ENCODE measurements around the gene DLG2.

Gene DLG2

DNA sequence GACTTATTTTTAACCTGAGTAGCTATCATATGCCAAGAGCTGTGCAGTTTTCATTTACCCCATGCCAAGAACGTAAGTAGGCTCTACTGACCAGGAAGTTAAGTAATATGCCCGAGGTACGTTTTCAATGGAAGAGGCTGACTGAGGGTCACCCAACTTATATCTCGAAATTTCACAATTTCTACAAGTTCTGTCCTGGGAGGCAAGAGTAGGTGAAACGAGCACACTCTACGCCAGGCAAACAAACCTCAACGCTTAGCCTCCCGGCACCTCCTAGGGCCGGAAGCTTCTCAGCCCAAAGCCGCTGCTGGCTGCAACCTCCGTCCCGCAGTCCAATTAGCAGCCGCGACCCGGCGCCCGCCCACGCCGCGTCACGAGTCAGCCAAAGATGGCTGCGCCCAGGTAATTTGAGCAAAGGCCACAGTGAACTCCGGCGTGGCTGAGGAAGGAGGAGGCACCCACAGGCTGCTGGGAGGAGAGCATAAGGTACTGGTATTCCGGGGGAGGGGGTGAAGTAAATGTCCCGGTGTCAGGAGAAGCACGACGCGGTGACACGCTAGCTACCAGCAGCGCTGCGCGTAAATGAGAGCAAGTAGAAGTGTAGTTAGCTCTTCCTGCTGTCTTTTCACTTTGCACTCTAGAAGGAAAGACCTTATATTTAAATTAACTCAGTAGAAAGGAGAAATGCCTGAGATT is 20.6 kb upstream of the DLG2 start, which contains the start of gene TMEM126A:
Gene TMEM126A (plus strand): TSS at position 364 of the 696 bp plus-strand sequence. CDS start 2,289 bp downstream, outside the sequence.
- Histone ChIP-seq H3K4ac (ENCODE audit: low read depth in 1 of 2, low read length in 2 of 2) (peak within 1 kb of the TSS; percentile 49 to 57), H4K8ac (ENCODE audit: low read length) (peak within 1 kb of the TSS; percentile 99), H3K4me3 (ENCODE audit: insufficient read depth in 1 of 2, low read depth in 1 of 2, low read length in 2 of 2) (peak within 1 kb of the TSS; percentile 73 to 95), H4K91ac (ENCODE audit: low read length) (peak within 1 kb of the TSS; percentile 70), H3K14ac (ENCODE audit: low read length in 2 of 2) (no peak within 1 kb of the TSS), H3K9ac (ENCODE audit: low read length) (peak within 1 kb of the TSS; percentile 95), H3K27me3 (ENCODE audit: control insufficient read depth in 1 of 2, insufficient read depth in 1 of 2, low read length in 2 of 2) (peaks cover 0 to 7% of the 10 kb centered on the region in 2 experiments), H3K27ac (ENCODE audit: low read length, poor library complexity, severe bottlenecking) (peak within 1 kb of the TSS; percentile 61), H3K79me1 (replicated peaks; ENCODE audit: low read length, poor library complexity, severe bottlenecking) (peaks cover 1% of the 10 kb centered on the region), H3K36me3 (ENCODE audit: control insufficient read depth in 1 of 2, insufficient read depth in 2 of 2, low read depth in 1 of 2, low read length in 2 of 2) (peaks cover 0 to 19% of the 10 kb centered on the region in 2 experiments), H2AK5ac (ENCODE audit: low read length, severe bottlenecking) (no peak within 1 kb of the TSS), H3K4me2 (ENCODE audit: low read length, poor library complexity, severe bottlenecking) (peak within 1 kb of the TSS; percentile 50), H3K9me3 (ENCODE audit: control insufficient read depth, low read length) (no peaks in the 10 kb centered on the region), H3K18ac (ENCODE audit: low read depth in 1 of 2, low read length in 2 of 2) (peak within 1 kb of the TSS; percentile 72 to 73), H2BK12ac (ENCODE audit: low read length in 2 of 2) (no peak within 1 kb of the TSS), H3K4me1 (ENCODE audit: control insufficient read depth, insufficient read depth, low read depth, low read length) (peaks cover 4% of the 10 kb centered on the region), H2BK5ac (ENCODE audit: low read depth, low read length, poor library complexity, severe bottlenecking) (no peak within 1 kb of the TSS), H2AFZ (ENCODE audit: low read depth, low read length) (peak within 1 kb of the TSS; percentile 33), H2BK120ac (ENCODE audit: low read depth, low read length) (no peak within 1 kb of the TSS), H3K23ac (ENCODE audit: low read length in 2 of 2) (no peak within 1 kb of the TSS), H2BK15ac (ENCODE audit: low read depth, poor library complexity, severe bottlenecking) (peak within 1 kb of the TSS; percentile 19)
- peak; percentile 87 for DNase-seq
- WGBS = under 1% methylated on average over 30 of the region's 33 CpGs

DNA sequence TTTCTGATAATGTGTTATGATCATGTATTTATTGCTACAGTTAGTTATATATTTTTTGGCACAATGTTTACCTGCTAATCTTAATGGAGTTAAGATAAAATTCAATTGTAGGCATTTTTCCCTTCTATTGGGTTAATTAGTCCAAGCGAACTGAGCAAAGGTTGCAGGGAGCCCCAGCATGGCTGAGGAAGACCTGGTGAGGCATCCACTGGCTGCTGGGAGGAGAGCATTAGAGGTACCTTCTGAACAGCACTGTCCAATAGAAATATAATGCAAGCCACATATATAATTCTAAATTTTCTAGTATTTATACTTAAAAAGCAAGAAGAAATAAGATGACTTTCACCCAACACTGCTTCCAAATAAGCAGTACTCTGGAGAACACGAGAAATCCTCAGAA is 19.9 kb upstream of the DLG2 start:
- H3K36me3 ChIP-seq (ENCODE audit: control insufficient read depth in 1 of 2, insufficient read depth in 2 of 2, low read depth in 1 of 2, low read length in 2 of 2) = peaks cover 0 to 15% of the 10 kb centered on the region in 2 experiments
- peak overlapping the region in 1 of 2 experiments; percentile 95 for H3K4me3 ChIP-seq (ENCODE audit: insufficient read depth in 1 of 2, low read depth in 1 of 2, low read length in 2 of 2)
- no peak overlapping the region for H2BK5ac ChIP-seq (ENCODE audit: low read depth, low read length, poor library complexity, severe bottlenecking)
- H3K4me2 ChIP-seq (ENCODE audit: low read length, poor library complexity, severe bottlenecking) = peak overlapping the region; percentile 50
- no peak overlapping the region for H3K27ac ChIP-seq (ENCODE audit: low read length, poor library complexity, severe bottlenecking)
- no peak overlapping the region for H2BK120ac ChIP-seq (ENCODE audit: low read depth, low read length)
- H4K8ac ChIP-seq (ENCODE audit: low read length) = no peak overlapping the region
- no peak overlapping the region for H2AK5ac ChIP-seq (ENCODE audit: low read length, severe bottlenecking)
- peaks cover 0 to 7% of the 10 kb centered on the region in 2 experiments for H3K27me3 ChIP-seq (ENCODE audit: control insufficient read depth in 1 of 2, insufficient read depth in 1 of 2, low read length in 2 of 2)
- no peaks in the 10 kb centered on the region for H3K9me3 ChIP-seq (ENCODE audit: control insufficient read depth, low read length)
- H2BK15ac ChIP-seq (ENCODE audit: low read depth, poor library complexity, severe bottlenecking) = no peak overlapping the region
- H3K4ac ChIP-seq (ENCODE audit: low read depth in 1 of 2, low read length in 2 of 2) = peak overlapping the region in 1 of 2 experiments; percentile 49
- H3K79me1 ChIP-seq (replicated peaks; ENCODE audit: low read length, poor library complexity, severe bottlenecking) = peaks cover 1% of the 10 kb centered on the region
- no peak overlapping the region for H2BK12ac ChIP-seq (ENCODE audit: low read length in 2 of 2)
- no peak overlapping the region for H2AFZ ChIP-seq (ENCODE audit: low read depth, low read length)
- no peak overlapping the region for H3K23ac ChIP-seq (ENCODE audit: low read length in 2 of 2)
- H3K9ac ChIP-seq (ENCODE audit: low read length) = peak overlapping the region; percentile 95
- no peak overlapping the region for H3K14ac ChIP-seq (ENCODE audit: low read length in 2 of 2)
- no peak overlapping the region for H3K18ac ChIP-seq (ENCODE audit: low read depth in 1 of 2, low read length in 2 of 2)
- H3K4me1 ChIP-seq (ENCODE audit: control insufficient read depth, insufficient read depth, low read depth, low read length) = peaks cover 4% of the 10 kb centered on the region
- no peak for DNase-seq
- no peak overlapping the region for H4K91ac ChIP-seq (ENCODE audit: low read length)
- WGBS = 67% methylated on average over 1 of the region's 2 CpGs

DNA sequence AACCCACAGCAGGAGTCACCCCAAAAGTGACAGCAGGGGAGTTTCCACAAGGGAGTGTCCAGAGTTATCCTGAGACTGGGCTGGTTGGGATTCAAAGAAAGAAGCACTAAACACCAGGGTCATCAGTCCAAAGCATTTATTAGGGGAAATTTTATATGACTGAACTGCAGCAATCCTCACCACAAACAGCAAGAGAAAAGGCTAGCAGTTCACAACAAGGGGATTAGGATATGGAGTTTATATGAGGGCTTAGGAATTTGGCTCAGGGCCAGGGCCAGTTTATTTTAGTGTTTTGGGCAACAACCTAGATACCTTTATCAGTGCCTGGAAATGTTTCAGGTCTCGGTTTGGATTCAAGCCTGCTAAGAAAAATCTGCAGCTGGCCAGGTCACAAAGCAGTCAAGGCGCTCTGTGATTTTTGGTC is 16.1 kb upstream of the DLG2 start:
- H4K8ac ChIP-seq (ENCODE audit: low read length) = no peak overlapping the region
- peaks cover 0 to 13% of the 10 kb centered on the region in 2 experiments for H3K36me3 ChIP-seq (ENCODE audit: control insufficient read depth in 1 of 2, insufficient read depth in 2 of 2, low read depth in 1 of 2, low read length in 2 of 2)
- no peak overlapping the region for H3K27ac ChIP-seq (ENCODE audit: low read length, poor library complexity, severe bottlenecking)
- no peak overlapping the region for H2BK5ac ChIP-seq (ENCODE audit: low read depth, low read length, poor library complexity, severe bottlenecking)
- no peak overlapping the region for H2AK5ac ChIP-seq (ENCODE audit: low read length, severe bottlenecking)
- H3K9me3 ChIP-seq (ENCODE audit: control insufficient read depth, low read length) = no peaks in the 10 kb centered on the region
- H2AFZ ChIP-seq (ENCODE audit: low read depth, low read length) = no peak overlapping the region
- peaks cover 0 to 7% of the 10 kb centered on the region in 2 experiments for H3K27me3 ChIP-seq (ENCODE audit: control insufficient read depth in 1 of 2, insufficient read depth in 1 of 2, low read length in 2 of 2)
- H3K18ac ChIP-seq (ENCODE audit: low read depth in 1 of 2, low read length in 2 of 2) = no peak overlapping the region
- H3K9ac ChIP-seq (ENCODE audit: low read length) = no peak overlapping the region
- H3K79me1 ChIP-seq (replicated peaks; ENCODE audit: low read length, poor library complexity, severe bottlenecking) = no peaks in the 10 kb centered on the region
- no peak for DNase-seq
- no peak overlapping the region for H2BK120ac ChIP-seq (ENCODE audit: low read depth, low read length)
- H3K4me2 ChIP-seq (ENCODE audit: low read length, poor library complexity, severe bottlenecking) = no peak overlapping the region
- no peak overlapping the region for H3K4ac ChIP-seq (ENCODE audit: low read depth in 1 of 2, low read length in 2 of 2)
- peaks cover 2% of the 10 kb centered on the region for H3K4me1 ChIP-seq (ENCODE audit: control insufficient read depth, insufficient read depth, low read depth, low read length)
- no peak overlapping the region for H2BK12ac ChIP-seq (ENCODE audit: low read length in 2 of 2)
- 83% methylated on average over 2 of the region's 2 CpGs for WGBS
- no peak overlapping the region for H4K91ac ChIP-seq (ENCODE audit: low read length)
- no peak overlapping the region for H2BK15ac ChIP-seq (ENCODE audit: low read depth, poor library complexity, severe bottlenecking)
- H3K23ac ChIP-seq (ENCODE audit: low read length in 2 of 2) = no peak overlapping the region
- H3K4me3 ChIP-seq (ENCODE audit: insufficient read depth in 1 of 2, low read depth in 1 of 2, low read length in 2 of 2) = no peak overlapping the region
- H3K14ac ChIP-seq (ENCODE audit: low read length in 2 of 2) = no peak overlapping the region

DNA sequence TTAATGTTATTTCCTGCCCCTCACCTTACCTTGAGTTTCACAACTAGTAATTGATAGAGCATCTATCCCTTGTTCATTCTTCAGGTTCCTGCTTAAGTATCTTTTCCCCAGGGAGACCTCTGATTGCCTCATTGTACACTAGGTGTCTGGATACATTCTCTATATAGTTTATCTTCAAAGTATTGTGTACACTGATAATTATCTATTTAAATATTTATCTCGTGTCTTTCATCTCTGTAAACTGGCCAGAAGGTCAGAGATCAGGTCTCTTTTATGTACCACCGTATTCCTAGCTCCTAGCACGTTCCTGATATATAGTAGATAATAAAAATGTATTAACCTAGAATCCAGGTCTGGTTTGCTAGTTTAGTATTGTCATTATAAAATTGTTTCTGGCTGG is 7.6 kb upstream of the DLG2 start:
- no peaks in the 10 kb centered on the region for H3K27me3 ChIP-seq (ENCODE audit: control insufficient read depth in 1 of 2, insufficient read depth in 1 of 2, low read length in 2 of 2)
- no peak overlapping the region for H4K8ac ChIP-seq (ENCODE audit: low read length)
- no peak overlapping the region for H2AFZ ChIP-seq (ENCODE audit: low read depth, low read length)
- H3K9ac ChIP-seq (ENCODE audit: low read length) = no peak overlapping the region
- WGBS = no CpG with 5 or more reads among the region's 3 CpGs
- no peak overlapping the region for H3K14ac ChIP-seq (ENCODE audit: low read length in 2 of 2)
- H2BK15ac ChIP-seq (ENCODE audit: low read depth, poor library complexity, severe bottlenecking) = no peak overlapping the region
- H2BK5ac ChIP-seq (ENCODE audit: low read depth, low read length, poor library complexity, severe bottlenecking) = no peak overlapping the region
- peaks cover 6% of the 10 kb centered on the region for H3K79me1 ChIP-seq (replicated peaks; ENCODE audit: low read length, poor library complexity, severe bottlenecking)
- H2BK12ac ChIP-seq (ENCODE audit: low read length in 2 of 2) = no peak overlapping the region
- H3K9me3 ChIP-seq (ENCODE audit: control insufficient read depth, low read length) = no peaks in the 10 kb centered on the region
- H2AK5ac ChIP-seq (ENCODE audit: low read length, severe bottlenecking) = no peak overlapping the region
- H3K4ac ChIP-seq (ENCODE audit: low read depth in 1 of 2, low read length in 2 of 2) = no peak overlapping the region
- no peak overlapping the region for H2BK120ac ChIP-seq (ENCODE audit: low read depth, low read length)
- H3K27ac ChIP-seq (ENCODE audit: low read length, poor library complexity, severe bottlenecking) = no peak overlapping the region
- no peak overlapping the region for H3K4me3 ChIP-seq (ENCODE audit: insufficient read depth in 1 of 2, low read depth in 1 of 2, low read length in 2 of 2)
- no peak overlapping the region for H3K23ac ChIP-seq (ENCODE audit: low read length in 2 of 2)
- no peak overlapping the region for H4K91ac ChIP-seq (ENCODE audit: low read length)
- no peak overlapping the region for H3K4me2 ChIP-seq (ENCODE audit: low read length, poor library complexity, severe bottlenecking)
- H3K4me1 ChIP-seq (ENCODE audit: control insufficient read depth, insufficient read depth, low read depth, low read length) = no peaks in the 10 kb centered on the region
- DNase-seq = no peak
- H3K18ac ChIP-seq (ENCODE audit: low read depth in 1 of 2, low read length in 2 of 2) = no peak overlapping the region
- H3K36me3 ChIP-seq (ENCODE audit: control insufficient read depth in 1 of 2, insufficient read depth in 2 of 2, low read depth in 1 of 2, low read length in 2 of 2) = peaks cover 6 to 71% of the 10 kb centered on the region in 2 experiments

Data from mesenchymal stem cell (in vitro differentiated cells and primary cell).